ENCODE results near the gene SYCP2L.

DNA sequence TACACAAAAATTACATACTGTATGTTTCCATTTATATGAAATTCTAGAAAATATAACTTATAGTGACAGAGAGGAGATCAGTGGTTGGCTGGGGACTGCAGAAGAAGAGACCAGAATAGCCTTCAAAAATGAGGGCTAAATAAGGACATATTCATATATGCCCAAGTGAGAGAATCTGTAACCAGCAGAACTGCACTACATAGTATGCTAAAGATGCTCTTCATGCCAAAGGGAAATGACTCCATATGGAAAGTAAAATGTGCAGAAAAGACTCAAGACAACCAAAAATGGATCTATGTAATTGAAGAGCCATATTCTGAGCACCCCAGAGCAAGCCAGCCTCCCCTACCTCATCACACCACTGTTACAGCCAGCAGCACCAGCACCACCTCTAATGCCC, 128.2 kb downstream of the SYCP2L start:
- TF ChIP-seq POLR2A (IDR thresholded peaks at IDR 0.05; ENCODE audit: low read depth, low read length) (no peak), POLR2AphosphoS5 (IDR thresholded peaks at IDR 0.05; ENCODE audit: low read depth, low read length) (no peak)

Measured in GM12892 (cell line).